Heart left ventricle (tissue), 16 donors: ENCODE results near the gene CLDN18. TPM values are rescaled to one million over a fixed set of nuclear protein-coding genes. Genes with fewer than 3 reads are reported as not detected.

Source experiments
- ATAC-seq, 4 donors: fragments of 200-7000 bp; cut with Tn5 transposase; one replicate each; pipeline ENCODE4 v1.9.1; 2020 to 2022; ENCODE audit warnings: moderate library complexity in 4 of 4, mild to moderate bottlenecking in 3 of 4, moderate number of reproducible peaks in 1 of 4
- DNase-seq, 5 donors: peaks; one replicate each; pipeline ENCODE4 v3.0.0-alpha.2; 2020
- H3K27ac ChIP-seq, 12 donors: fragments of 200-600 bp; sonication (generic) in 4 of 12; one replicate each; pipeline versions ENCODE4 v1.5.0 to v1.8.0; 2016 to 2022; ENCODE audit warnings: mild to moderate bottlenecking in 2 of 12
- H3K27me3 ChIP-seq, 9 donors: fragments of 200-600 bp; sonication (generic) in 2 of 9; one replicate each; pipeline versions ENCODE4 v1.5.1 to v1.8.0; 2016 to 2022; ENCODE audit warnings: mild to moderate bottlenecking in 3 of 9
- H3K36me3 ChIP-seq, 9 donors: fragments of 200-600 bp; sonication (generic) in 2 of 9; one replicate each; pipeline versions ENCODE4 v1.5.0 to v1.8.0; 2018 to 2022; ENCODE audit warnings: mild to moderate bottlenecking in 2 of 9
- H3K4me1 ChIP-seq, 12 donors: fragments of 200-600 bp; sonication (generic) in 4 of 12; one replicate each; pipeline versions ENCODE4 v1.5.0 to v1.8.0; 2016 to 2022; ENCODE audit warnings: mild to moderate bottlenecking in 3 of 12
- H3K4me3 ChIP-seq, 12 donors: fragments of 200-600 bp; sonication (generic) in 4 of 12; one replicate each; pipeline versions ENCODE4 v1.5.0 to v1.8.0; 2017 to 2022; ENCODE audit warnings: mild to moderate bottlenecking in 9 of 12, moderate library complexity in 4 of 12
- H3K9me3 ChIP-seq, 12 donors: fragments of 200-600 bp; sonication (generic) in 4 of 12; one replicate each; pipeline versions ENCODE4 v1.5.0 to v1.8.0; 2016 to 2022; ENCODE audit warnings: mild to moderate bottlenecking in 1 of 12
- POLR2A ChIP-seq, 2 donors: fragments of 450-650 bp; IDR thresholded peaks; one replicate each; pipeline ENCODE4 v1.6.1; 2017; ENCODE audit warnings: antibody characterized with exemption in 2 of 2, mild to moderate bottlenecking in 2 of 2, moderate library complexity in 2 of 2
- WGBS, 4 donors: extraction: QIAGEN DNeasy Blood & Tissue Kit in 2 of 4; methylation state at CpG; one replicate each; pipeline versions ENCODE4 v1.1.5 to v1.1.7; 2013 to 2018; 5-methylcytosine and 5-hydroxymethylcytosine counted together
- intact Hi-C, 10 donors: fragments of 100-400 bp; cut with DNase I; formaldehyde crosslinking; loops; one replicate each; pipeline versions ENCODE4 v1.11.1 to v1.14.2; 2022
- polyA plus RNA-seq, 2 donors: library from polyadenylated mRNA; stranded (reverse); fragments of 200-250 nt; gene quantifications; one replicate each; pipeline ENCODE4 v1.2.3, GENCODE V29; 2013
- total RNA-seq, 9 donors: library from RNA; depleted of rRNA in 2 of 9; stranded (reverse); fragments of >200 nt in 2 of 9; fragmentation: NEBNext Ultra II Directional in 3 of 9; extraction: Animal tissue kit (Norgen Biotek cat#: 25700) in 3 of 9; gene quantifications; one replicate each; pipeline versions ENCODE4 v1.1.0 to v1.2.4, GENCODE V29; 2016 to 2023
- TF ChIP-seq, protein P1 (sequence below), 12 donors: fragments of 200-600 bp; sonication (generic) in 4 of 12; IDR thresholded peaks; one replicate each; pipeline versions ENCODE4 v1.5.0 to v1.8.0; 2018 to 2022; ENCODE audit warnings: antibody characterized with exemption in 12 of 12, mild to moderate bottlenecking in 5 of 12
- donor health status: ischemic (EF 13 %, LVEDD 7.1; RV severe dilation, severe dysfunction).
- donor health status: healthy with polysubstance abuse.
- donor health status: DM: no; HTN: yes; CAD: no.
- donor health status: DM: no; HTN: no; CAD: no.
- donor health status: ischemic (EF 25% LVEDD 6.9; RV normal size, moderate dysfunction).
- donor health status: ischemic (EF 25% LVEDD 5.7; RV mildly dilated, moderate dysfunction).
- donor health status: healthy.
- donor health status: DM: yes; HTN: yes; CAD: no.
- donor health status: ischemic (EF 35%, LVEDD 5.7; RV mildly dilated, moderate dysfunction).
- donor health status: nonischemic (EF 11% LVEDD 7.7; RV severe dilation, severe dysfunction).
- donor health status: DM: yes; HTN: yes; CAD: no.
- donor health status: PGD.
- donor health status: ischemic (EF 29% LVEDD 5.4; RV normal size, mild dysfunction).
- donor health status: nonischemic (EF 23%, LVEDD 6.1; RV moderate dilation, normal function).

CLDN18 gene
- total and polyA plus RNA-seq, 11 donors, result 0.01 TPM; not detected in 10

DNA sequence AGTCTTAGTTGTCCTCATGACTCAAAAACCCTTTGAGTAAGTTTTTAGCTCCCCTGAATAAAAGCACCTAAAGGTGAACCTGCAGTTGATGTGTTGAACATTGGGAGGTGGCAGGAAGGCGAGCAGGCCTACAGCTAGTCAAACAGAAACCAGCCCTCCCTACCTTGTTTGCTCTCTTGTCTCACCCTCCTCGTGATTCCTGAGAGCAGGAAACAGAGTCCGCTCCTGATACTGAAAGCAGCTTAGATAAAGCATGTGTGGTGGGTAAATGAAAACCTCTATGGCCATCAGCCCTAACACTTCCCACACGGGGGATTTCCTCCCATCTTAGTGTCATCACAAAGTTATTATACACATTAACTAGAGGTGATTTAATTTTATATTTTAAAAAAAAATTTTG, 21.8 kb upstream of the CLDN18 start:
- no peak overlapping the region for H3K4me3 ChIP-seq
- intact Hi-C loops, result no loop called here
- H3K27ac ChIP-seq, result no peak overlapping the region
- no peaks in the 10 kb centered on the region for H3K36me3 ChIP-seq
- H3K9me3 ChIP-seq, result peaks cover 0 to 3% (median 0%) of the 10 kb centered on the region in 12 donors
- no peak for ATAC-seq
- TF ChIP-seq, protein P1, sequence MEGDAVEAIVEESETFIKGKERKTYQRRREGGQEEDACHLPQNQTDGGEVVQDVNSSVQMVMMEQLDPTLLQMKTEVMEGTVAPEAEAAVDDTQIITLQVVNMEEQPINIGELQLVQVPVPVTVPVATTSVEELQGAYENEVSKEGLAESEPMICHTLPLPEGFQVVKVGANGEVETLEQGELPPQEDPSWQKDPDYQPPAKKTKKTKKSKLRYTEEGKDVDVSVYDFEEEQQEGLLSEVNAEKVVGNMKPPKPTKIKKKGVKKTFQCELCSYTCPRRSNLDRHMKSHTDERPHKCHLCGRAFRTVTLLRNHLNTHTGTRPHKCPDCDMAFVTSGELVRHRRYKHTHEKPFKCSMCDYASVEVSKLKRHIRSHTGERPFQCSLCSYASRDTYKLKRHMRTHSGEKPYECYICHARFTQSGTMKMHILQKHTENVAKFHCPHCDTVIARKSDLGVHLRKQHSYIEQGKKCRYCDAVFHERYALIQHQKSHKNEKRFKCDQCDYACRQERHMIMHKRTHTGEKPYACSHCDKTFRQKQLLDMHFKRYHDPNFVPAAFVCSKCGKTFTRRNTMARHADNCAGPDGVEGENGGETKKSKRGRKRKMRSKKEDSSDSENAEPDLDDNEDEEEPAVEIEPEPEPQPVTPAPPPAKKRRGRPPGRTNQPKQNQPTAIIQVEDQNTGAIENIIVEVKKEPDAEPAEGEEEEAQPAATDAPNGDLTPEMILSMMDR (IDR thresholded peaks at IDR 0.05), result no peak
- TF ChIP-seq POLR2A (IDR thresholded peaks at IDR 0.05), result no peak
- WGBS, 4 donors, result 42 to 57% (median 51%) methylated on average over 4 of the region's 4 CpGs
- no peak for DNase-seq
- no peaks in the 10 kb centered on the region for H3K4me1 ChIP-seq
- no peaks in the 10 kb centered on the region for H3K27me3 ChIP-seq

DNA sequence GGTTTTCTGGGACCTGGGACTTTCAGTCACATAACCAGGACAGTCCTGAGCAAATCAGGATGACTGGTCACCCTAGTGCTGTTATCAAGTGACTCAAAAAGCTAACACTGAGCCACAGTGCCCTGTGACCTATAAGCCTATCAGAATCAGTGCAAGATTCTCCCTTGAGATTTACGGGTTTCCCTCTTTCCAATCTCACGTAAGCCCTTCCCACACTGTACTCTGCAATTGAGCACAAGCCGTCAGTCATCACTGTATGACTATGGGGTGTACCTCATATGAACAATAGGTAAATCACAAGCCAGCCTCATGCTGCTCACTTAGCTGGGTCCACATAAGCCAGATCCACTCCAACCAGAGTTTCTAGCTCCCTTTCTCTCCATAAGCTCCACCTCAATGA, 21.0 kb upstream of the CLDN18 start:
- Histone ChIP-seq H3K4me3 (no peak overlapping the region), H3K27ac (no peak overlapping the region), H3K27me3 (no peaks in the 10 kb centered on the region), H3K4me1 (no peaks in the 10 kb centered on the region), H3K36me3 (no peaks in the 10 kb centered on the region), H3K9me3 (peaks cover 0 to 9% (median 4%) of the 10 kb centered on the region in 12 donors)
- intact Hi-C loops, result no loop called here
- 56 to 80% (median 69%) methylated on average over 3 of the region's 3 CpGs for WGBS, 4 donors
- ATAC-seq (no peak), DNase-seq (no peak)
- TF ChIP-seq, protein P1 (IDR thresholded peaks at IDR 0.05), result no peak
- no peak for TF ChIP-seq POLR2A (IDR thresholded peaks at IDR 0.05)

- no peaks in the 10 kb centered on the region for H3K4me1 ChIP-seq
- peaks cover 0 to 22% (median 9%) of the 10 kb centered on the region in 12 donors for H3K9me3 ChIP-seq
- WGBS, 4 donors, result 72 to 87% (median 81%) methylated on average over 2 of the region's 2 CpGs
- ATAC-seq (no peak), DNase-seq (no peak)
- no peaks in the 10 kb centered on the region for H3K36me3 ChIP-seq
- no peak overlapping the region for H3K4me3 ChIP-seq
- H3K27ac ChIP-seq, result no peak overlapping the region
- no peaks in the 10 kb centered on the region for H3K27me3 ChIP-seq
- TF ChIP-seq, protein P1 (IDR thresholded peaks at IDR 0.05), result no peak
- intact Hi-C loops, result no loop called here
Measured at GRCh38 chr3:137990427-137990826, 19.5 kb upstream of the CLDN18 start.

DNA sequence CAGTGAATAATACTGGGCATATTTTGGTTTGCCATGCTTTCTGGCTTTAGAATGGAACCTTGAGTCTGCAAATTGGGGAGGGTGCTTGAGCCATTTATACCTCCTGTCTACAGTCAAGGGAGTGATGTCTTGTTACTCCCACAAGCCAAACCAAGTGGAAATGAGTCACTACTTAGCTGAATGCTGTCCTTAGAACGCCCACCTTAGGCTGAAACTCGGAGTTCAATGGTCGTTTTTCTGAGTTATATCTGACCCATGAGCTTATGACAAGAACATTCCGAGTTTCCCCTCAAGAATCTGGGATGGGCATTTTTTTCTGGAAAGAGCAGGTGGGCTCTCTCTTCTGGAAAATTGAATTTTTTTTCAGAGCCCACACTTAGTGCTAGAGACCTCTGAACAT, 17.4 kb upstream of the CLDN18 start:
- no peaks in the 10 kb centered on the region for H3K27me3 ChIP-seq

More for the DNA sequence above, 17.4 kb upstream of the CLDN18 start:
- no peak overlapping the region for H3K27ac ChIP-seq
- H3K9me3 ChIP-seq, result peaks cover 0 to 23% (median 9%) of the 10 kb centered on the region in 12 donors
- no peaks in the 10 kb centered on the region for H3K36me3 ChIP-seq
- H3K4me3 ChIP-seq, result no peak overlapping the region
- no peaks in the 10 kb centered on the region for H3K4me1 ChIP-seq
- TF ChIP-seq POLR2A (IDR thresholded peaks at IDR 0.05), result no peak
- TF ChIP-seq, protein P1 (IDR thresholded peaks at IDR 0.05), result no peak
- 62 to 70% (median 64%) methylated on average over 4 of the region's 4 CpGs for WGBS, 4 donors
- ATAC-seq, result no peak
- intact Hi-C loops, result no loop called here
- DNase-seq, result no peak
